IPS-NIHi7 (cell line): ENCODE measurements around the gene RAI14.
"Not testable (repeated sequence)": the region's sequence is repeated elsewhere in the genome, so short reads cannot be mapped to it uniquely, and the experiment has no call there.

Source experiments
- DNase-seq: peaks from one replicate; pipeline ENCODE4 v3.0.0; 2012; ENCODE audit warnings: mixed read lengths; ENCODE audit errors: extremely low spot score

RAI14 gene

GRCh38 chr5:34731435-34732232 lies 75.5 kb downstream of the RAI14 start:
- no peak for DNase-seq

- no peak for DNase-seq
Observed at GRCh38 chr5:34734326-34734725, 78.2 kb downstream of the RAI14 start.

DNA sequence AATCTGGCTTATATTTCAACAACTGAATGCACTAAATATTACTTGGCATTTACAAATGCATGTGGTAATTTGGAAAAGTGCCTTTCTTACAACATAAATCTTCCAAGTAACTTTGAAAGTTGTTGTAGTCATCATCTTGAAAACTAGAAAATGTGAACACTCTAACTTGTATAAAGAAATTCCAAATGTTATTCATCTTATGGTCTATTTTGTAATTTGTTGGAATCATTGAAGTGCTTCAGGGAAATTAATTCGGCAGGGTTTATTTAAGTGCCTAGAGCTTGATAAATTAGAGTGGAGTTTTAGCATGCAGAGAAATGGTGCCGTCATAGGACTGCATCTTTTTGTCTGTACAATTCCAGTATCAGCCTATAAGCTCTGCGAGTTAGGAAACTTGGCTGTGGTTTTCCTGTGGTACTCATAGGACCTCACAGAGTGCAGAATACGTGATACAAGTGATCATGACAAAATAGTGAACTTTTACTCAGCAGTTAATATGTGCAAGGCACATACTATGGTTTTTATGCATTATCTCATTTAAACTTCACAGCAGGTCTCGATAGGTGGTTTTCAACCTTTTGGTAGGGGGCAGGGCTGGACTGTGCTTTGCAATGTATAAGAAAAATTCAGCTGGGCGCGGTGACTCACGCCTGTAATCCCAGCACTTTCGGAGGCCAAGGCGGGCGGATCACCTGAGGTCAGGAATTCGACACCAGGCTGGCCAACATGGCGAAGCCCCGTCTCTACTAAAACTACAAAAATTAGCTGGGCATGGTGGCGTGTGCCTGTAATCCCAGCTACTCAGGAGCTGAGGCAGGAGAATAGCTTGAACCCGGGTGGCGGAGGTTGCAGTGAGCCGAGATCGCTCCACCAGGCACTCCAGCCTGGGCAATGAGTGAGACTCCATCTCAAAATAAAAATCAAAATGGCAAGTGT lies 79.6 kb downstream of the RAI14 start:
- DNase-seq: no peak

DNA sequence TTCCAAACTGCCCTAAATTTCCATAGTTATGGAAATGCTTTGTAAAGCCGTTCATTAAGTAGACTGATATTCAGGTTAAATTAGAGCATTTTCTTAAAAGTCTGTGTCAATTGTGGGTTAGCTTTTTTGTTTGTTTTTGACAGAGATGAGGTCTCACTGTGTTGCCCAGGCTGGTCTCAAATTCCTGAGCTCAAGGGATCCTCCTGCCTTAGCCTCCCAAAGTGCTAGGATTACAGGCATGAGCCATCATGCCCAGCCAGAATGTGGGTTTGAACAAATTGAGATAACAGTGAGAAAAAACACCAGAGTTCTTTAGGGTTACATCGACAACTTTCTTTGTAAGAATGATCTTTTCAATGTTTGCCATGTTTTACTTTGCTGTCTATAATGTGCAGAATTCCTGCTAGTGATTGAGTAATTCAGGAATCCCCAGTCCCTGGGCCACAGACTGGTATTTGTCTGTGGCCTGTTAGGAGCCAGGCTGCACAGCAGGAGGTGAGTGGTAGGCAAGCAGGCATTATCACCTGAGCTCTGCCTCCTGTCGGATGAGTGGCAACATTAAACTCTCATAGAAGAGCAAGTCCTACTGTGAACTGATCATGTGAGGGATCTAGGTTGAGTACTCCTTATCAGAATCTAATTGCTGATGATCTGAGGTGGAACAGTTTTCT lies 80.5 kb downstream of the RAI14 start:
- peak; percentile 24 for DNase-seq

DNA sequence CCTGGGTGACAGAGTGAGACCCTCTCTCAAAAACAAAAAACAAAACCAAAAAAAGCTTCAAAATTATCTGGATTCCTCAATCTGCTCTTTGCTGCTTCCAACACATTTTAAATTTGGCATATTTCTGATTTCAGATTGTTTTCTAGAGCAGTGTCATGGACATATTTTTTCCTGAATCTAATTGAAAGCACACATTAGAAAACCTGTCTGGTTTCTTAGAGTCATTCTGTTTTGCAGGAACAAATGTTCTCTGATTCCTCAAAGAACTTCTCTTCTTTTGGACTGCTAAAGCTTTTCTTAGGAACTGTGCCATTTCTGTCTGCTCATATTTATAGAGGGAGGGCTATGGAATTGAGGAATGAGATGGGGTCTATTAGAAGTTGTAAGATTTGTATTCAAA lies 81.6 kb downstream of the RAI14 start:
- no peak for DNase-seq

GRCh38 chr5:34738381-34738780 lies 82.3 kb downstream of the RAI14 start:
- DNase-seq: no peak

DNA sequence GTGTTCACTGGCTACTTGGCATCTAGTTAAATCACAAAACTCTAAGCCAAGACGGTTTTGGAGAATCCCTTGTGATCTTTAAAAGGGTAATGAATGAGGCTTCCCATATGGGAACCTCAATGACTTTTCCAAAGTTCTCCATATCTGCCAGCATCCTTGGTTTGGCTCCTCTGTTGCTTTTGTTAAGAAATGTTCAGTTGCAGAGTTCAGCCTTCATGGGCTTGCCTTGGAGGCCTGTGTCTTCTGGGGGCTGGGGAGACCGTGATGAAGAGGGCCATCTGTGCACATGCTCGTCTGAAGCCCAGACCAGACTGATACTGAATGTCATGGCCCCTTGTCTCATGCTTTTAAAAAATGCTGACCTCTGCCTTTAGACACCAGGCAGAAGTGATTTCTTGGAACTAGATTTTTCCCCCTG lies 84.3 kb downstream of the RAI14 start:
- DNase-seq: no peak

DNA sequence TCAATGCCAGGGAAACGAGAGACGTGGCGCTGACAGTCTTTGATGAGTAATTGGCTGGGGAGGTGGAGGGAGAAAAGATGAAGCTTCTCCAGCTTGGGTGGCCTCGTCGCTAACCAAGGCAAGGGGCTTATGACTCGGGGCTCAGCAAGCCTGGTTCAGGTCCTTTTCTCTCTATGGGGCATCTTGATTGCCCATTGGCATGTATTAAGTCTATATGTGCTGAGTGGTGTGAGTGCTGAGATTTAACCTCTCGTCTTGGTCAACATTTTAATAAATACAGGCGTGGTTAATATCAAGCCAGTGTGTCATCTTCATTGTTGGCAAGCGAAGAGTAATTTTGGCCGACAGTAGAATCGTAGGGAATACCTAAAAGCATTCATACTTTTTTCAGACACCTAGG lies 85.9 kb downstream of the RAI14 start:
- no peak for DNase-seq

- DNase-seq: no peak
Observed at GRCh38 chr5:34743878-34744277, 87.8 kb downstream of the RAI14 start.

DNA sequence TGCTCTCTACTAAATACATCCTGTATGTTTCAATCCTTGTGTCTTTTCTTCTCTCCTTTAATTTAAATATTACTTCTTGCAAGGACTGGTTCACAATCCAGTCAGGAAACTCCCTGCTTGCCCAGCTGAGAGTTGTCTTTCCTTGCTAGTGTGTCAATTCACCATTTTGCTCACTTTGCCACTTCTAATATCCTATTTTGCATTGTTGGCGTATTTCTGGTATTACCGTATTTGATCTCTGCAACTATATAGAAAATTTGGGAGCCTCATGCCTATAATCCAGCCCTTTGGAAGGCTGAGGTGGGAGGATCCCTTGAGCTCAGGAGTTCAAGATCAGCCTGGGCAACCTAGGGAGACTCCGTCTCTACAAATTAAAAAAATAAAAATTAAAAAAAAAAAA lies 92.3 kb downstream of the RAI14 start:
- DNase-seq: no peak

GRCh38 chr5:34749431-34749873 lies 93.3 kb downstream of the RAI14 start:
- DNase-seq: no peak

DNA sequence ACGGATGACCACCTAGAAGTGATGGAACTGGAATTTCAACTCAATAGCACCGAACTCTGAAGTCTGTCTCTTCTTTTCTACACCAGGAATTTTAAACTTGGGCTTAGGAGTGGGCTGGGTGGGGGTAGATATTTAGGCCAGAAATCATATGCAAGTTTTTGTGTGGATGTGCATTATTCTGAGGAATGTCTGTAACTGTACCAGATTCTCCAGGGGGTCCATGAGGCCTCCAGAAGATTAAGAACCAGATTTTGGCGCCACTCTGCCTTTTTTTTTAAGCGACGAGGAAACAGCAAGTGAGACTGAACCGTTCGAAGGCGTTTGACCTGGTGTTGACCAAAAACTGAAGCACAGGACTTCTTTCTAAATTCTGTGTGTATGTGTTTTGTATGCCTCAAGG lies 94.1 kb downstream of the RAI14 start:
- DNase-seq: no peak

DNA sequence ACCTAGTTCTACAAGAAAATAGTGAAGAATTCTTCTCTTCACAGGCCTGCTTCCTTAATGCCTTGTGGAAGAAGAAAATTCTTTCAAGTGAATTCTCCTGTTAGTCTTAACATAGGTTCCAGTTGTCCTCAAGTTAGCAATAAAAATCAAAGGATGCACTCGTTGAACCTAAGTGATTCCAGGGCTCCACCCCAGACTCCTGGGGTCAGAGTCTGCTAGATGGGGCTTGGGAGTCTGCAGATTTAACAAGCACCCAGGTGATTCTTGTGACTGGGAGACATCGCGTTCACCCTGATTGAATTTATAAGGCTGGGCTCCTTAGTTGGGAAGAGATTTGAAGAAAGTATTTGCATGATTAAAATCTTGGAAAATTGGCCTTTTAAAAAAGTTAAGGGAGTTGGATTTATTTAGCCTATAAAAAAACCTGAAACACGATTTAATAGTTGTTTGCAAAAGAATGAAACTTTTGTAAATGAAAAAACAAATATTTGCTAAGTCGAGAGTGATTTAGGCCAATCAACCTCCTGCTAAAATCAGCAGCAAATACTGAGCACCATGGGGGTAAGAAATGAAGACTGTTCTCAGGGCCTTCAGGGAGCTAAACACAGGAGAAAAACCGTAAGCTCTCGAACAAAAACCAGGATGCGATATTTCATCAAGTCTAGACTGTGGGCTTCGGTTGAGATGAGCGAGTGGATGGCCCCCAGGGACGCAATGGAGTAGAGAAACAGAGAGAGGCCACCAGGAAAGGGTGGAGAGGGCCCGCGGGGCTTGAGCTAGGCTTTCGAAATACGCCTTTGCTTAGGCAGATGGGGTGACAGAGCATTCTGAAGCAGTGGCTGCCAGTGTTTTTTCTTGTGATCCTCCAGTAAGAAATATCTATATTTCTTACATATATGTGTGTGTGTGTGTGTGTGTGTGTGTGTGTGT lies 95.9 kb downstream of the RAI14 start:
- DNase-seq: no peak

DNA sequence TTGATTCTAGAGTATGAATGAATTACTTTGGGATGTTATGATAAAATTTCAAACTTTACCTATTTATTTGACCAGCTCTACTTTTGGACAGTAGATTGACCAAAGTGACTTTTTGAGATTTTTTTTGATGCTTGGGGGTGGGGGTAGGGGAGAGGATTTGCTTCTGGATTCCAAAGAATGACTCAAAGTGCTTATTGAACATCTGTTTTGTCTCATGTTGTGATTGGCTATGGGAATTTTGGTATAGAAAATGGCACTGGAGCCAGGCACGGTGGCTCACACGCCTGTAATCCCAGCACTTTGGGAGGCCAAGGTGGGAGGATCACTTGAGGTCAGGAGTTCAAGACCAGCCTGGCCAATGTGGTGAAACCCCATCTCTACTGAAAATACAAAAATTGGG lies 97.1 kb downstream of the RAI14 start:
- DNase-seq: not testable (repeated sequence)

- no peak for DNase-seq
Observed at GRCh38 chr5:34755926-34756325, 99.8 kb downstream of the RAI14 start.

GRCh38 chr5:34756781-34757624 lies 100.9 kb downstream of the RAI14 start:
- no peak for DNase-seq

- no peak for DNase-seq
Observed at GRCh38 chr5:34758514-34758913, 102.4 kb downstream of the RAI14 start.

GRCh38 chr5:34759213-34759612 lies 103.1 kb downstream of the RAI14 start:
- DNase-seq: not testable (repeated sequence)

DNA sequence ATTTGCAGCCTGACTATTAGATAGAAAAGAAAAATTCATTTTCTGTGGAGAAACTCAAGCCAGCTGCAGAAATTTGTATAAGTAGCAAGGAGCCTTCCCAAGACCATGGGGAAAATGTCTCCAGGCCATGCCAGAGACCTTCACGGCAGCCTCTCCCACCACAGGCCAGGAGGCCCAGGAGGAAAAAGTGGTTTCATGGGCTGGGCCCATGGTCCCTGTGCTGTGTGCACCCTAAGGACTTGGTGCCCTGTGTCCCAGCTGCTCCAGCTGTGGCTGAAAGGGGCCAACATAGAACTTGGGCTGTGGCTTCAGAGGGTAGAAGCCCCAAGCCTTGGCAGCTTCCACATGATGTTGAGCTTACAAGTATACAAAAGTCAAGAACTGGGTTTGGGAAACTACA lies 109.5 kb downstream of the RAI14 start:
- no peak for DNase-seq

GRCh38 chr5:34767180-34767579 lies 111.1 kb downstream of the RAI14 start:
- DNase-seq: no peak
